ENCODE data around the gene ARHGAP1. TPM values are rescaled to one million over a fixed set of nuclear protein-coding genes. Genes with fewer than 3 reads are reported as not detected.
A peak's percentile ranks its signal among the peaks of the same experiment; 100 is the strongest.

The ARHGAP1 gene
- total and polyA plus RNA-seq, 2 of the 13 experiments (the other 11 are each of a cell fraction or from before 2014, with no cell fraction given), result 18.6 to 30.3 TPM

DNA sequence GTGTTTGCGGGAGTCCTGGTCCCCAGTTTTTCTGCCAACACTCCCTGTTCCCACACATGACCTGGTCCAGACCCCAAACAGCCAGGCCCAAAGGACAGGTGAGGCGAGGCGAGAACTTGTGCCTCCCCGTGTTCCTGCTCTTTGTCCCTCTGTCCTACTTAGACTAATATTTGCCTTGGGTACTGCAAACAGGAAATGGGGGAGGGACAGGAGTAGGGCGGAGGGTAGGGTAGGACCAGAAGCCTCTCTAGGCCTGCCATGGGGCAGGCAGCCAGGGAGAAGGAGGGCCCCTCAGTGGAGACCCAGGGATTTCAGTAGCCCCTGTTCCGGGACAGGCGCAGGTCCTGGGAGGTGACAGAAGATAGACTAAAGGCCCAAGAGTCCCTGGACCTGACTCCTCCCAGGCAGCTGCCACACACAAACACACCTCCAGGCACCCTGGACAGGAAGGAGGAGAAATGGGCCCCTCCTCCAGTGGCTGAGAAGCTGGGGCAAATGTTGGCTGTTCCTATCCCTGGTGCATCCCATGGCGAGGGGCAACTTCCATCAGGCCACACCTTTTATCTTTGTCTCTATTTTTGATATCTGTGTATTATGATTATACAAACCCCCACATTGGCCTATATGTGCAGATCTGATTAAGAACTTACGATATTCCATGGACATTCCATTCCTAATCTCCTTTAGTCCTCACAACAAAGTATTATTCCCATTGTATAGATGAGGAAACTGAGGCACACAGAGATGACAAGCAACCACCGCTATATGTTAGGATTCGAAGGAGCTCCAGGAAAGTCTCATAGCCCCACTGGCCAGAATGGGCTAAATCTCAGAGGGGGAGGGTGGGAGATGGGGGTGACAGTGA lies 18.0 kb upstream of the ARHGAP1 start (continued):
- TF ChIP-seq, protein P1, sequence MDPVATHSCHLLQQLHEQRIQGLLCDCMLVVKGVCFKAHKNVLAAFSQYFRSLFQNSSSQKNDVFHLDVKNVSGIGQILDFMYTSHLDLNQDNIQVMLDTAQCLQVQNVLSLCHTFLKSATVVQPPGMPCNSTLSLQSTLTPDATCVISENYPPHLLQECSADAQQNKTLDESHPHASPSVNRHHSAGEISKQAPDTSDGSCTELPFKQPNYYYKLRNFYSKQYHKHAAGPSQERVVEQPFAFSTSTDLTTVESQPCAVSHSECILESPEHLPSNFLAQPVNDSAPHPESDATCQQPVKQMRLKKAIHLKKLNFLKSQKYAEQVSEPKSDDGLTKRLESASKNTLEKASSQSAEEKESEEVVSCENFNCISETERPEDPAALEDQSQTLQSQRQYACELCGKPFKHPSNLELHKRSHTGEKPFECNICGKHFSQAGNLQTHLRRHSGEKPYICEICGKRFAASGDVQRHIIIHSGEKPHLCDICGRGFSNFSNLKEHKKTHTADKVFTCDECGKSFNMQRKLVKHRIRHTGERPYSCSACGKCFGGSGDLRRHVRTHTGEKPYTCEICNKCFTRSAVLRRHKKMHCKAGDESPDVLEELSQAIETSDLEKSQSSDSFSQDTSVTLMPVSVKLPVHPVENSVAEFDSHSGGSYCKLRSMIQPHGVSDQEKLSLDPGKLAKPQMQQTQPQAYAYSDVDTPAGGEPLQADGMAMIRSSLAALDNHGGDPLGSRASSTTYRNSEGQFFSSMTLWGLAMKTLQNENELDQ (CRISPR knock-in tag; IDR thresholded peaks at IDR 0.05; ENCODE audit: borderline replicate concordance), result no peak
- TF ChIP-seq ZNF451 (CRISPR knock-in tag; IDR thresholded peaks at IDR 0.05), result no peak
- TF ChIP-seq ZNF746 (CRISPR knock-in tag; IDR thresholded peaks at IDR 0.05), result peak; percentile 99
- TF ChIP-seq DNMT1 (CRISPR knock-in tag; IDR thresholded peaks at IDR 0.05), result no peak
- no peak for TF ChIP-seq SRF (IDR thresholded peaks at IDR 0.05; ENCODE audit: low read depth, low read length)
- TF ChIP-seq PAWR (CRISPR knock-in tag; IDR thresholded peaks at IDR 0.05; ENCODE audit: borderline replicate concordance), result no peak
- no peak for TF ChIP-seq HMGA1 (CRISPR knock-in tag; conservative IDR thresholded peaks at IDR 0.05)
- no peak; the same call in 1 of the 2 replicates for TF ChIP-seq SRY (CRISPR knock-in tag; IDR thresholded peaks at IDR 0.05)
- TF ChIP-seq, protein P2, sequence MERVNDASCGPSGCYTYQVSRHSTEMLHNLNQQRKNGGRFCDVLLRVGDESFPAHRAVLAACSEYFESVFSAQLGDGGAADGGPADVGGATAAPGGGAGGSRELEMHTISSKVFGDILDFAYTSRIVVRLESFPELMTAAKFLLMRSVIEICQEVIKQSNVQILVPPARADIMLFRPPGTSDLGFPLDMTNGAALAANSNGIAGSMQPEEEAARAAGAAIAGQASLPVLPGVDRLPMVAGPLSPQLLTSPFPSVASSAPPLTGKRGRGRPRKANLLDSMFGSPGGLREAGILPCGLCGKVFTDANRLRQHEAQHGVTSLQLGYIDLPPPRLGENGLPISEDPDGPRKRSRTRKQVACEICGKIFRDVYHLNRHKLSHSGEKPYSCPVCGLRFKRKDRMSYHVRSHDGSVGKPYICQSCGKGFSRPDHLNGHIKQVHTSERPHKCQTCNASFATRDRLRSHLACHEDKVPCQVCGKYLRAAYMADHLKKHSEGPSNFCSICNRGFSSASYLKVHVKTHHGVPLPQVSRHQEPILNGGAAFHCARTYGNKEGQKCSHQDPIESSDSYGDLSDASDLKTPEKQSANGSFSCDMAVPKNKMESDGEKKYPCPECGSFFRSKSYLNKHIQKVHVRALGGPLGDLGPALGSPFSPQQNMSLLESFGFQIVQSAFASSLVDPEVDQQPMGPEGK (CRISPR knock-in tag; IDR thresholded peaks at IDR 0.05), result peak; percentile 96
- TF ChIP-seq CHD4 (IDR thresholded peaks at IDR 0.05; ENCODE audit: borderline replicate concordance, low read length), result peak; percentile 100
- no peak for TF ChIP-seq TCF12 (IDR thresholded peaks at IDR 0.05)
- TF ChIP-seq TCF12 (CRISPR knock-in tag; IDR thresholded peaks at IDR 0.05), result peak; percentile 86; the same call in 1 of the 2 replicates
- TF ChIP-seq MBNL3 (CRISPR knock-in tag; conservative IDR thresholded peaks at IDR 0.05), result no peak
- no peak for TF ChIP-seq ZNF326 (CRISPR knock-in tag; IDR thresholded peaks at IDR 0.05; ENCODE audit: borderline replicate concordance)
- TF ChIP-seq, protein P3, sequence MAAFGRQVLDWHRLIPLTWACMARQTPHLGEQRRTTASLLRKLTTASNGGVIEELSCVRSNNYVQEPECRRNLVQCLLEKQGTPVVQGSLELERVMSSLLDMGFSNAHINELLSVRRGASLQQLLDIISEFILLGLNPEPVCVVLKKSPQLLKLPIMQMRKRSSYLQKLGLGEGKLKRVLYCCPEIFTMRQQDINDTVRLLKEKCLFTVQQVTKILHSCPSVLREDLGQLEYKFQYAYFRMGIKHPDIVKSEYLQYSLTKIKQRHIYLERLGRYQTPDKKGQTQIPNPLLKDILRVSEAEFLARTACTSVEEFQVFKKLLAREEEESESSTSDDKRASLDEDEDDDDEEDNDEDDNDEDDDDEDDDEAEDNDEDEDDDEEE (CRISPR knock-in tag; IDR thresholded peaks at IDR 0.05), result no peak
- TF ChIP-seq ZNF564 (CRISPR knock-in tag; IDR thresholded peaks at IDR 0.05), result peak; percentile 72; the same call in 1 of the 2 replicates
- TF ChIP-seq, protein P4, sequence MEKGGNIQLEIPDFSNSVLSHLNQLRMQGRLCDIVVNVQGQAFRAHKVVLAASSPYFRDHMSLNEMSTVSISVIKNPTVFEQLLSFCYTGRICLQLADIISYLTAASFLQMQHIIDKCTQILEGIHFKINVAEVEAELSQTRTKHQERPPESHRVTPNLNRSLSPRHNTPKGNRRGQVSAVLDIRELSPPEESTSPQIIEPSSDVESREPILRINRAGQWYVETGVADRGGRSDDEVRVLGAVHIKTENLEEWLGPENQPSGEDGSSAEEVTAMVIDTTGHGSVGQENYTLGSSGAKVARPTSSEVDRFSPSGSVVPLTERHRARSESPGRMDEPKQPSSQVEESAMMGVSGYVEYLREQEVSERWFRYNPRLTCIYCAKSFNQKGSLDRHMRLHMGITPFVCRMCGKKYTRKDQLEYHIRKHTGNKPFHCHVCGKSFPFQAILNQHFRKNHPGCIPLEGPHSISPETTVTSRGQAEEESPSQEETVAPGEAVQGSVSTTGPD (CRISPR knock-in tag; IDR thresholded peaks at IDR 0.05), result no peak; the same call in 1 of the 2 replicates
- no peak for TF ChIP-seq SOX6 (IDR thresholded peaks at IDR 0.05)
- peak; percentile 96 for TF ChIP-seq SOX6 (CRISPR knock-in tag; IDR thresholded peaks at IDR 0.05)
- TF ChIP-seq, protein P5, sequence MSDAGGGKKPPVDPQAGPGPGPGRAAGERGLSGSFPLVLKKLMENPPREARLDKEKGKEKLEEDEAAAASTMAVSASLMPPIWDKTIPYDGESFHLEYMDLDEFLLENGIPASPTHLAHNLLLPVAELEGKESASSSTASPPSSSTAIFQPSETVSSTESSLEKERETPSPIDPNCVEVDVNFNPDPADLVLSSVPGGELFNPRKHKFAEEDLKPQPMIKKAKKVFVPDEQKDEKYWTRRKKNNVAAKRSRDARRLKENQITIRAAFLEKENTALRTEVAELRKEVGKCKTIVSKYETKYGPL (CRISPR knock-in tag; IDR thresholded peaks at IDR 0.05), result no peak
- TF ChIP-seq KDM2A (CRISPR knock-in tag; IDR thresholded peaks at IDR 0.05; ENCODE audit: borderline replicate concordance, low read depth), result peak; percentile 42; the same call in 1 of the 2 replicates
- peak; percentile 98 for TF ChIP-seq ZNF629 (CRISPR knock-in tag; conservative IDR thresholded peaks at IDR 0.05)

Data from HepG2 (cell line).